HCT116 (cell line): Measurements from ENCODE around the gene ADK. TPM values are rescaled to one million over a fixed set of nuclear protein-coding genes. Genes with fewer than 3 reads are reported as not detected.
A peak's percentile ranks its signal among the peaks of the same experiment; 100 is the strongest.

Experiments used
- ATAC-seq: fragments of 200-7000 bp; cut with Tn5 transposase; 2 replicates; pipeline ENCODE4 v1.9.1; 2020; ENCODE audit warnings: mild to moderate bottlenecking, moderate library complexity
- BruUV-seq: library from RNA; stranded (reverse); fragments of 400-500 nt; replicated peaks from 2 replicates; lab custom pipeline; 2021; lab: Mats Ljungman, UMichigan
- CTCF ChIA-PET: fragments of 300-600 bp; sonication (Branson Sonifier 250); formaldehyde crosslinking; loops from one replicate; lab custom pipeline; 2021; ENCODE audit warnings: antibody characterized with exemption; lab: Charles Lee
- POLR2A ChIA-PET: fragments of 300-600, 350-600 bp; sonication (Branson Sonifier 250); formaldehyde crosslinking; loops from one replicate; lab custom pipeline; 2021; ENCODE audit warnings: antibody characterized with exemption; lab: Charles Lee
- RAD21 ChIA-PET, 2 experiments: fragments of 300-600 bp; sonication (Branson Sonifier 250); formaldehyde crosslinking; loops; one replicate each; lab custom pipeline; 2023; ENCODE audit warnings: low total read pairs in 2 of 2; ENCODE audit not compliant: uncharacterized antibody in 2 of 2, unreplicated experiment in 2 of 2, low non-redundant PET in 1 of 2; lab: Charles Lee
- DNase-seq: peaks from one replicate; pipeline ENCODE4 v3.0.0-alpha.2; 2010; ENCODE audit warnings: low read depth, low spot score
- H2AFZ ChIP-seq: fragments of 200-600 bp; shearing (Covaris generic), sonication (generic); 2 replicates; pipeline ENCODE4 v1.6.1; 2017; ENCODE audit warnings: low read depth, mixed run types, mixed read lengths, antibody characterized with exemption, low read length; ENCODE audit not compliant: poor library complexity, severe bottlenecking
- H3K27ac ChIP-seq: 2 replicates; pipeline ENCODE4 v1.5.1; 2012; ENCODE audit warnings: low read depth, low read length
- H3K27me3 ChIP-seq: fragments of 200-600 bp; sonication (generic); 2 replicates; pipeline ENCODE4 v1.6.1; 2016; ENCODE audit warnings: mixed run types, low read length, mixed read lengths; ENCODE audit not compliant: insufficient read depth
- H3K36me3 ChIP-seq, 2 experiments: fragments of 200-500 bp in 1 of 2; fragments of 200-600 bp in 1 of 2; sonication (Bioruptor generic) in 1 of 2; sonication (generic) in 1 of 2; 2 replicates each; pipeline versions ENCODE4 v1.5.1 to v1.6.1; 2014 to 2016; ENCODE audit warnings: low read length in 2 of 2, inconsistent platforms in 1 of 2, mixed read lengths in 1 of 2, mixed run types in 1 of 2; ENCODE audit not compliant: insufficient read depth in 2 of 2, control insufficient read depth in 1 of 2
- H3K4me1 ChIP-seq, 2 experiments: fragments of 200-600 bp in 1 of 2; sonication (generic) in 1 of 2; 2 replicates each; pipeline versions ENCODE4 v1.5.1 to v1.6.1; 2012 to 2017; ENCODE audit warnings: low read length in 2 of 2, inconsistent platforms in 1 of 2, mild to moderate bottlenecking in 1 of 2, mixed read lengths in 1 of 2, mixed run types in 1 of 2, moderate library complexity in 1 of 2; ENCODE audit not compliant: insufficient read depth in 2 of 2, control insufficient read depth in 1 of 2
- H3K4me2 ChIP-seq: fragments of 200-600 bp; sonication (generic); 2 replicates; pipeline ENCODE4 v1.6.1; 2017; ENCODE audit warnings: mixed run types, low read length, mixed read lengths
- H3K4me3 ChIP-seq, 2 experiments: fragments of 200-600 bp in 1 of 2; sonication (generic) in 1 of 2; replicated peaks in 1 of 2; 2 replicates each; pipeline ENCODE4 v1.5.1; 2011 to 2016; ENCODE audit warnings: low read length in 2 of 2, control low read depth in 1 of 2, low read depth in 1 of 2, mild to moderate bottlenecking in 1 of 2, mixed read lengths in 1 of 2, mixed run types in 1 of 2
- H3K79me2 ChIP-seq: fragments of 200-600 bp; sonication (generic); 2 replicates; pipeline ENCODE4 v1.6.1; 2017; ENCODE audit warnings: mild to moderate bottlenecking, mixed run types, low read length, moderate library complexity, mixed read lengths; ENCODE audit not compliant: insufficient read depth
- H3K9ac ChIP-seq: fragments of 200-600 bp; sonication (generic); 2 replicates; pipeline ENCODE4 v1.6.1; 2016; ENCODE audit warnings: low read length, mixed read lengths
- H3K9me2 ChIP-seq: fragments of 200-600 bp; sonication (generic), shearing (Covaris generic); 2 replicates; pipeline ENCODE4 v1.6.1; 2017; ENCODE audit warnings: mixed run types, mild to moderate bottlenecking, moderate library complexity; ENCODE audit not compliant: insufficient read depth
- H3K9me3 ChIP-seq, 2 experiments: fragments of 200-500 bp in 1 of 2; fragments of 200-600 bp in 1 of 2; sonication (Bioruptor generic) in 1 of 2; sonication (generic) in 1 of 2; 2 replicates each; pipeline ENCODE4 v1.6.1; 2014 to 2017; ENCODE audit warnings: low read length in 2 of 2, mixed read lengths in 2 of 2, inconsistent platforms in 1 of 2, low read depth in 1 of 2, mild to moderate bottlenecking in 1 of 2, mixed run types in 1 of 2, moderate library complexity in 1 of 2; ENCODE audit not compliant: control insufficient read depth in 1 of 2, insufficient read depth in 1 of 2
- H4K20me1 ChIP-seq: fragments of 200-600 bp; sonication (generic), shearing (Covaris generic); 2 replicates; pipeline ENCODE4 v1.6.1; 2017; ENCODE audit warnings: mixed run types, mild to moderate bottlenecking, moderate library complexity; ENCODE audit not compliant: insufficient read depth
- CEBPB ChIP-seq: IDR thresholded peaks from 2 replicates; pipeline ENCODE4 v1.6.1; 2012; ENCODE audit warnings: low read depth
- CTCF ChIP-seq, 3 experiments: fragments of 200-600 bp in 1 of 3; sonication (generic) in 1 of 3; IDR thresholded peaks in 2 of 3; conservative IDR thresholded peaks in 1 of 3; 2 replicates each; pipeline ENCODE4 v1.5.1; 2012 to 2017; ENCODE audit warnings: low read depth in 2 of 3, low read length in 2 of 3, antibody characterized with exemption in 1 of 3, borderline replicate concordance in 1 of 3, control low read depth in 1 of 3, mild to moderate bottlenecking in 1 of 3, mixed read lengths in 1 of 3, mixed run types in 1 of 3, moderate library complexity in 1 of 3; ENCODE audit not compliant: insufficient read depth in 1 of 3
- EZH2phosphoT487 ChIP-seq: fragments of 200-600 bp; IDR thresholded peaks from 2 replicates; pipeline ENCODE4 v1.6.1; 2018; ENCODE audit warnings: antibody characterized with exemption, borderline replicate concordance
- POLR2A ChIP-seq: IDR thresholded peaks from 2 replicates; pipeline ENCODE4 v1.7.0; 2011; ENCODE audit warnings: borderline replicate concordance; ENCODE audit not compliant: insufficient read depth, insufficient read length; ENCODE audit errors: extremely low read depth
- RAD21 ChIP-seq: IDR thresholded peaks from 2 replicates; pipeline ENCODE4 v1.6.1; 2012; ENCODE audit warnings: low read depth, mild to moderate bottlenecking
- REST ChIP-seq: IDR thresholded peaks from 2 replicates; pipeline ENCODE4 v1.6.1; 2012; ENCODE audit warnings: low read depth
- ZFX ChIP-seq: fragments of 450-650 bp; IDR thresholded peaks from 2 replicates; pipeline ENCODE4 v1.6.1; 2017
- ZNF274 ChIP-seq: fragments of 200-500 bp; sonication (Bioruptor generic); IDR thresholded peaks from 2 replicates; pipeline ENCODE4 v1.6.1; 2014; ENCODE audit warnings: mild to moderate bottlenecking, low read depth, low read length, inconsistent platforms
- intact Hi-C: fragments of 100-400 bp; cut with micrococcal nuclease; formaldehyde crosslinking; loops from 2 replicates; pipeline ENCODE4 v1.10.0; 2022
- total RNA-seq: library from RNA; stranded (reverse); gene quantifications from one replicate; pipeline ENCODE4 v1.2.1, GENCODE V29; 2021; ENCODE audit not compliant: unreplicated experiment

ADK gene
- total RNA-seq, 1 experiment from 2014 or later = 55.0 TPM

- no peak for TF ChIP-seq REST
These were observed 25.5 kb downstream of the ADK start (continued) for GRCh38 chr10:74176380-74177139.

GRCh38 chr10:74177140-74177677 is 26.2 kb downstream of the ADK start:
- Histone ChIP-seq H3K27me3 (no peaks in the 10 kb centered on the region), H3K79me2 (peaks cover 47% of the 10 kb centered on the region), H3K4me1 (peaks cover 7 to 40% of the 10 kb centered on the region in 2 experiments), H3K36me3 (no peaks in the 10 kb centered on the region), H3K9me3 (no peaks in the 10 kb centered on the region), H2AFZ (no peak overlapping the region), H3K9me2 (no peaks in the 10 kb centered on the region), H3K4me2 (peak overlapping the region; percentile 89), H3K4me3 (peak overlapping the region; percentile 73 to 90), H3K27ac (peak overlapping the region; percentile 78), H4K20me1 (no peaks in the 10 kb centered on the region), H3K9ac (peak overlapping the region; percentile 93)
- ChIA-PET POLR2A (interaction anchor here (1.1 to 2.3 kb wide), 4 partner anchors 9 to 270 kb away, joined by 3 to 12 read pairs (median 5); partner anchors contain the start of gene AP3M1), RAD21 (no interaction called here), CTCF (no interaction called here)
- DNase-seq = no peak
- intact Hi-C loops = no loop called here
- TF ChIP-seq ZNF274 = no peak
- no peak for TF ChIP-seq RAD21
- no peak for TF ChIP-seq ZFX
- no peak for TF ChIP-seq POLR2A
- TF ChIP-seq EZH2phosphoT487 = no peak
- no peak for TF ChIP-seq CEBPB
- no peak for TF ChIP-seq CTCF (IDR thresholded peaks at IDR 0.05 in 2 of 3, conservative IDR thresholded peaks at IDR 0.05 in 1 of 3; ENCODE audit: borderline replicate concordance in 1 of 3, insufficient read depth in 1 of 3, low read depth in 2 of 3, low read length in 2 of 3)
- peak; percentile 23 for ATAC-seq
- BruUV-seq = TSS peak; percentile 59
